Mucosa of stomach (tissue), 1 donor: ENCODE results near the gene NAA25.
"Not testable (repeated sequence)": the region's sequence is repeated elsewhere in the genome, so short reads cannot be mapped to it uniquely, and the experiment has no call there.

Experiments used
- H3K27me3 ChIP-seq: one replicate; pipeline ENCODE4 v1.7.0; 2013; ENCODE audit warnings: mild to moderate bottlenecking, low read length; ENCODE audit not compliant: control insufficient read depth, insufficient read depth
- H3K36me3 ChIP-seq: one replicate; pipeline ENCODE4 v1.7.0; 2013; ENCODE audit warnings: low read length; ENCODE audit not compliant: control insufficient read depth, insufficient read depth
- H3K4me1 ChIP-seq: one replicate; pipeline ENCODE4 v1.7.0; 2013; ENCODE audit warnings: mild to moderate bottlenecking, low read length; ENCODE audit not compliant: control insufficient read depth, insufficient read depth
- H3K4me3 ChIP-seq: one replicate; pipeline ENCODE4 v1.7.0; 2013; ENCODE audit warnings: low read length
- H3K9ac ChIP-seq: one replicate; pipeline ENCODE4 v1.7.0; 2013; ENCODE audit warnings: mild to moderate bottlenecking, low read length, moderate library complexity
- H3K9me3 ChIP-seq: one replicate; pipeline ENCODE4 v1.7.0; 2013; ENCODE audit warnings: mild to moderate bottlenecking, low read length, moderate library complexity; ENCODE audit not compliant: control insufficient read depth
- donor health status: Pancreatic carcinoma.

NAA25 gene

GRCh38 chr12:111995782-111996480 lies 112.7 kb downstream of the NAA25 start:
- H3K4me3 ChIP-seq: no peak overlapping the region
- no peaks in the 10 kb centered on the region for H3K27me3 ChIP-seq
- no peaks in the 10 kb centered on the region for H3K9me3 ChIP-seq
- no peak overlapping the region for H3K9ac ChIP-seq
- no peaks in the 10 kb centered on the region for H3K36me3 ChIP-seq
- H3K4me1 ChIP-seq: peaks cover 5% of the 10 kb centered on the region

DNA sequence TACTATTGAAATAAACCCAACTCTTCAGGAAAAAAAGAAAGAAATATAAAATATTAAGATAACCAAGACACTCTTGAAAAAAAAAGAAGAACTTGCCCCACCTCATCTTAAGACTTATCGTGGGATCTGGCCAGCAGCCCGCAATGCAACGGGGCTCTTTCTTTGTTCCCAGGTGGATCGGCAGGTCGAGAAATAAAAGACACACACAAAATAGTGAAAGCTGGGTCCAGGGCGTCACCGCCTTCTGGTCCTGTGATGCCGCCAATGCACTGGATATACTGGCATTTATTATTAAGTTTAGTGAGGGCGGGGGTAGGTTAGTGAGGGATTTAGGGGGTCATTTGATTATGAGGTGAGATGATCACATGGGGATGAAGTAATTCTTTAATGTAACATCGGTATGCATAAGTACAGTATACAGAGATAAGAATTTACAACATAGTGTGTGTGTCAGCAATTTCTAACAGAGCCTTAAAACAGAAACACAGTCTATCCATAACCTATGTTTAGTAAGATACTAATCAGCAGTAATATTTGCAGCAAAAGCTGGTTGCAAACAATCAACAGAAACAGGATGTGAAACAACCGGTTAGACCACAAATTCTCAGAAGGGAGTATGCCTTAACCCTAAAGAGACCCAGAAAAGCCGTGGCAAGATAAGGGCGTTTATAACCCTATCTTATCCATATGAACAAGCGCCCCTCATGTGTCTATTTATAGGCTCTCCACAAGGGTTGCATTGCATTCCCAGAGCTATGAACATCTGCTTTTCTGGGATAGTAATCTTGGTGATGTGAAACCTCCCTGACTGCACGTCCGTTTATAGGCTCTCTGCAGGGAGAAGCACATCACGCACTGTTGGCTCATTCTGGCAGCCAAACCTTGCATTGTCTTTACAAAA lies 114.1 kb downstream of the NAA25 start:
- not testable (repeated sequence) for H3K4me3 ChIP-seq, H3K36me3 ChIP-seq, H3K9ac ChIP-seq, H3K4me1 ChIP-seq, H3K9me3 ChIP-seq, H3K27me3 ChIP-seq

DNA sequence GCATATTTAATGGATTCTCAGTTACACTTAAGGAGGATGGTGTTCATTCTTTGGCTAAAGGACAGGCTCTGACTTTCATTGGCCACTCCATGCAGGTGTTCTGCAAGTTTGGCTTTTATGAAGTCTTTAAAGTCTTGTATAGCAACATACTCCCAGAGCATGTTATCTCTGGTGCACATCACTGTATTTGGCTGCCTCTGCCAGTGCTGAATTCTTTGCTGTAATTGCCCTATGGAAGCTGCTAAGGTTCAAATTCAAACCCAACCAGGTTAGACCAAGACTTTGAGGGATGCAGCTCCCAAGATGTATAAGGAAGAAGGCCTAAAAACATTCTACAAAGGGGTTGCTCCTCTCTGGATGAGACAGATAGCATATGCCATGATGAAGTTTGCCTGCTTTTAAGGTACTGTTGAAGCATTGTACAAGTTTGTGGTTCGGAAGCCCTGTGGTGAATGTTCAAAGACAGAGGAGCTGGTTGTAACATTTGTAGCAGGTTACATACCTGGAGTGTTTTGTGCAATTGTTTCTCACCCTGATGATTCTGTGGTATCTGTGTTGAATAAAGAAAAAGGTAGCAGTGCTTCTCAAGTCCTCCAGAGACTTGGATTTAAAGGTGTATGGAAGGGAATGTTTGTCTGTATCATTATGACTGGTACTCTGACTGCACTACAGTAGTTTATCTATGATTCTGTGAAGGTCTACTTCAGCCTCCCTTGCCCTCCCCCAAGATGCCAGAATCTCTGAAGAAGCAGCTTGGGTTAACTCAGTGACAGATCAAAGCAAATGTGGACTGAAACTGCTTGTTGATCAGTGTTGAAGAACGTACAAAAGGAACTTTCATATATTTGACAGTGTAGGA lies 115.1 kb downstream of the NAA25 start:
- Histone ChIP-seq H3K4me1 (peaks cover 5% of the 10 kb centered on the region), H3K4me3 (no peak overlapping the region), H3K27me3 (no peaks in the 10 kb centered on the region), H3K9me3 (no peaks in the 10 kb centered on the region), H3K9ac (no peak overlapping the region), H3K36me3 (no peaks in the 10 kb centered on the region)

DNA sequence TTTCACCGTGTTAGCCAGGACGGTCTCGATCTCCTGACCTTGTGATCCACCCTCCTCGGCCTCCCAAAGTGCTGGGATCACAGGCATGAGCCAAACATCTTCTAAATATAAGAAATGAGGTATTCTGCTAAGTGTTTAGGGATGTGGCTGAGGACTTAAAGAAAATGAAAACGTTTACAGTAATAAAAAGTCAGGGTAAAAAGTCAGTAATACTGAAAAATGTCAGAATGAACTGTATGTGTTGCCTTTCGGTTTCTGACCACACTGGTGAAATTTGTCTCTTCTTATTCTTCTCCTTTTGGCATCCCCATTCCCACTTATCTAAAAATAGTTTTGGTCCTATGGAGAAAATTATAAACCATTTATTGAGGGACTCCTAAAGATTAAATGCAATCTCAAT lies 116.1 kb downstream of the NAA25 start:
- Histone ChIP-seq H3K9ac (no peak overlapping the region), H3K27me3 (no peaks in the 10 kb centered on the region), H3K4me1 (peaks cover 5% of the 10 kb centered on the region)

DNA sequence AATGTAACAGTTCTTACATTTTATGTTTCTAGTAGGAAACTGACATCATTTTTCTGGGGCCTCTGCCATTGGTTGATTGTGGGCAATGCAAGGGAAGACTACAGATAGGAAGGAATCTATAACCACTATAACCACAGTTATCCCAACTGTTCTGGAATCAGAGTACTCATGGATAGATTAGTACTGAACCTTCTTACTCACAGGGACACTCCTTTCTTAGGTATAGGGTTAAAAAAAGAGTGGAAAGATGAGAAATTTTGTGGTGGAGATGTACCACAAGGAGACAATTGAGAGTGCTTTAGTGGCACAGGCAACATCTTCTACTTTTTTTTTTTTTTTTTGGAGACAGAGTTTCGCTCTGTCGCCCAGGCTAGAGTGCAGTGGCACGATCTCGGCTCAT lies 116.6 kb downstream of the NAA25 start:
- Histone ChIP-seq H3K4me1 (peaks cover 5% of the 10 kb centered on the region), H3K36me3 (no peaks in the 10 kb centered on the region), H3K4me3 (no peak overlapping the region), H3K9me3 (no peaks in the 10 kb centered on the region), H3K9ac (no peak overlapping the region), H3K27me3 (no peaks in the 10 kb centered on the region)

More for the DNA sequence above, 116.1 kb downstream of the NAA25 start:
- no peaks in the 10 kb centered on the region for H3K9me3 ChIP-seq
- no peak overlapping the region for H3K4me3 ChIP-seq
- H3K36me3 ChIP-seq: no peaks in the 10 kb centered on the region

DNA sequence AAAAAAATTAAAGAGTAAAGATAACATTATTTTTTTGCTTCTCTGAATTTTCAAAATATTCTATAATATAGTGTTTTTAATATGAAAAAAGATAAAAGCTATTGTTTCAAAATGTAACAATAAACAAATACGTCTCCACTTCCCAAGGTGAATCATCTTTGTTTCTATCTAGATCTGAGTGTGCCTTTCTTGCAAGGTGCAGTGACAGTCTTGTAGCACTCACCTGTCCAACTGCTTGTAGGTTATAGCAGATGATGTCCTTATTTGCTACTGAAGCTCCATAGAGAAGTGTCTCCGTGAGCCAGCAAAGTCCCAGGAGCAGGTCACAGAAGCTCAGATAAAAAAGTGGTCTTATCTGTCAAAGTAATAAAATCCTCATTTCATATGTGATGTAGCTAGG lies 117.0 kb downstream of the NAA25 start:
- Histone ChIP-seq H3K4me3 (no peak overlapping the region), H3K27me3 (no peaks in the 10 kb centered on the region), H3K36me3 (no peaks in the 10 kb centered on the region), H3K9me3 (no peaks in the 10 kb centered on the region), H3K4me1 (peaks cover 5% of the 10 kb centered on the region), H3K9ac (no peak overlapping the region)

GRCh38 chr12:111984820-111985219 lies 123.8 kb downstream of the NAA25 start:
- Histone ChIP-seq H3K9me3 (no peaks in the 10 kb centered on the region), H3K27me3 (no peaks in the 10 kb centered on the region), H3K4me1 (no peaks in the 10 kb centered on the region), H3K9ac (no peak overlapping the region), H3K4me3 (no peak overlapping the region), H3K36me3 (no peaks in the 10 kb centered on the region)

DNA sequence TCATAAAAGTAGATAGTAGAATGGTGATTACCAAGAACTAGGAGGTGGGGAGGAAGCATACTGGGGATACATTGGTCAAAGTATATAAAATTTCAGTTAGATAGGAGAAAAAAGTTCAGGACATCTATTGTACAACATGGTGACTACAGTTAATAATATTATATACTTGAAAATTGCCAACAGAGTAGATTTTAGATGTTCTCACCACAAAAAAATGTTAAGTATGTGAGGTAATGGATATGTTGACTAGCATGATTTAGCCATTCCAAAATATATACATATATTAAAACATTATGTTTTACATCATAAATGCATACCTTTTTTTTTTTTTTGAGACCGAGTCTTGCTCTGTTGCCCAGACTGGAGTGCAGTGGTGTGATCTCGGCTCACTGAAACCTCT lies 126.6 kb downstream of the NAA25 start:
- Histone ChIP-seq H3K9ac (no peak overlapping the region), H3K27me3 (no peaks in the 10 kb centered on the region), H3K4me3 (no peak overlapping the region), H3K4me1 (no peaks in the 10 kb centered on the region), H3K9me3 (no peaks in the 10 kb centered on the region), H3K36me3 (no peaks in the 10 kb centered on the region)

- H3K4me3 ChIP-seq: no peak overlapping the region
- H3K9ac ChIP-seq: no peak overlapping the region
- H3K27me3 ChIP-seq: no peaks in the 10 kb centered on the region
- H3K36me3 ChIP-seq: no peaks in the 10 kb centered on the region
- no peaks in the 10 kb centered on the region for H3K9me3 ChIP-seq
- H3K4me1 ChIP-seq: no peaks in the 10 kb centered on the region
These were observed 128.0 kb downstream of the NAA25 start for GRCh38 chr12:111980598-111980997.

GRCh38 chr12:111978545-111978944 lies 130.0 kb downstream of the NAA25 start:
- no peak overlapping the region for H3K9ac ChIP-seq
- H3K36me3 ChIP-seq: no peaks in the 10 kb centered on the region
- H3K9me3 ChIP-seq: no peaks in the 10 kb centered on the region
- no peaks in the 10 kb centered on the region for H3K4me1 ChIP-seq
- H3K4me3 ChIP-seq: no peak overlapping the region
- no peaks in the 10 kb centered on the region for H3K27me3 ChIP-seq

DNA sequence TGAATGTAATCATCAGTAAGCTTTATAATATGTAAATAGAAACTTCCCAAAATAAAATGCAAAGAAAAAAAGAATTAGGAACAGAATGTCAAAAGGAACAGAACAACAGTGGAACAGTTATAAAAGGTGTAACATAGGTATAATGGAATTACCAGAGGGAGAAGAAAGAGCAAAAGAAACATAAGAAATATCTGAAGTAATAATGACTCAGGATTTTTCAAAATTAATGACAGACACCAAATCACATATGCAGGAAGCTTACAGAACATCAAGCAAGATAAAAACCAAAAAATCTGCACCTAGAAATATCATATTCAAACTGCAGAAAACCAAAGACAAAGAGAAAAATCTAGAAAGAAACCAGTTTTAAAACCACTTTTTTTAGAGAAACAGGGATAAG lies 131.7 kb downstream of the NAA25 start:
- H3K4me1 ChIP-seq: no peaks in the 10 kb centered on the region
- H3K9ac ChIP-seq: no peak overlapping the region
- no peak overlapping the region for H3K4me3 ChIP-seq
- no peaks in the 10 kb centered on the region for H3K9me3 ChIP-seq
- H3K36me3 ChIP-seq: no peaks in the 10 kb centered on the region
- H3K27me3 ChIP-seq: no peaks in the 10 kb centered on the region
